8988T (cell line): ENCODE measurements around the gene SBK3.
"Not testable (repeated sequence)": the region's sequence is repeated elsewhere in the genome, so short reads cannot be mapped to it uniquely, and the experiment has no call there.

ENCODE experiments used
- DNase-seq: peaks from one replicate; pipeline ENCODE4 v3.0.0; 2011

SBK3 gene

DNA sequence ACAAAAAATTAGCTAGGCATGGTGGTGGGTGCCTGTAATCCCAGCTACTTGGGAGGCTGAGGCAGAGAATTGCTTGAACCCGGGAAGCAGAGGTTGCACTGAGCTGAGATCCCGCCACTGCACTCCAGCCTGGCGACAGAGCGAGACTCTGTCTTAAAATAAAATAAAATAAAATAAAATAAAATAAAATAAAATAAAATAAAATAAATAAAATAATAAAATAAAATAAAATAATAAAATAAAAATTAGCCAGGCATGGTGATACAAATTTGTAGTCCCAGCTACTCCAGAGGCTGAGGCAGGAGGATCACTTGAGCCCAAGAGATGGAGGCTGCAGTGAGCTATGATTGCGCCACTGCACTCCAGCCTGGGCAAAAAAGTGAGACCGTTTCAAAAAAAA lies 28.6 kb upstream of the SBK3 start:
- DNase-seq, result not testable (repeated sequence)

DNA sequence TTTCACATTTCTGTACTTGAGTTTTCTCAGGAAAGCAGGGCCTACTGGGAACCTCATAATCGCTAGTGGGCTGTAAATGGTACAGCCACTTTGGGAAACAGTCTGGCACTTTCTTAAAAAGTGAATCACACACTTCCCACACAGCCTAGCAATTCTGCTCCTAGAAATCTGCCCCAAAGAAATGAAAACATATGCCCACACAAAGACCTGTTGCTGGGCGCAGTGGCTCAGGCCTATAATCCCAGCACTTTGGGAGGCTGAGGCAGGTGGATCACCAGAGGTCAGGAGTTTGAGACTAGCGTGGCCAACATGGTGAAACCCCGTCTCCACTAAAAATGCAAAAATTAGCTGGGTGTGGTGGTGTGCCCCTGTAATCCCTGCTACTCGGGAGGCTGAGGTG lies 24.1 kb upstream of the SBK3 start:
- not testable (repeated sequence) for DNase-seq

DNA sequence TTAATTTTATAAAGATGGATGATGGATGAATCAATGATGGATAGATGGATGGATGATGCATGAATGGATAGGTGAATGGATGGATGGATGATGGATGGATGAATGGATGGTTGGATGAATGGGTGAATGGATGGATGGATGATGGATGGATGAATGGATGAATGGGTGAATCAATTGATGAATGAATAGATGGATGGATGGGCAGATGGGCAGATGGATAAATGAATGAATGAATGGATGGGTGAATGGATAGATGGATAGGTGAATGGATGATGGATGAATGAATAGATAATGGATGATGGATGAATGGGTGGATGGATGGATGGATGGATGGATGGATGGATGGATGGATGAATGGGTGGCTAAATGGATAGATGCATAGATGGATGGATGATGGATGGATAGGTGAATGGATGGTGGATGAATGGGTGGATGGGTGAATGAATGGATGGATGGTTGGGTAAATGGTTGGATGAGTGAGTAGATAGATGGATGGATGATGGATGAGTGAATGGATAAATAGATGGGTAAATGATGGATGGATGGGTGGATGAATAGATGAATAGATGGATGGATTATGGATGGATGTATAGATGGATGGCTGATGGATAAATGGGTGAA lies 22.5 kb upstream of the SBK3 start:
- no peak for DNase-seq

DNA sequence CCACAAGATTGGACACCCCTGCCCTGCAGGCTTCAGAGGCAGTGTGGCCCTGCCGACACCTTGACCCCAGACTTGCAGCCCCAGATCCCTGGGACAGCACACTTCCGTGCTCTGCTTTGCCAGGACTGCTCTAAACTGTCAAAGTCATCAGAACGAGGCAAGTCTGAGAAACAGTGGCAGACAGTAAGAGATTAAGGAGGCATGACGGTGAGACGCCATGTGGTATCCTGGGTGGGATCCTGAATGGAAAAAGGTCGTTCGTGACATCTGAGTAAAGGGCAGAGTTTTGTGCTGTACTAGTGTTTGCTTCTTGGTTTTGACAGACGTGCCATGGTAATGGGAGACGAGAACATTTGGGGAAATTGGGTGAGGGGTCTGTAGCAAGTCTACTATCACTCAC lies 21.5 kb upstream of the SBK3 start:
- DNase-seq, result no peak

DNA sequence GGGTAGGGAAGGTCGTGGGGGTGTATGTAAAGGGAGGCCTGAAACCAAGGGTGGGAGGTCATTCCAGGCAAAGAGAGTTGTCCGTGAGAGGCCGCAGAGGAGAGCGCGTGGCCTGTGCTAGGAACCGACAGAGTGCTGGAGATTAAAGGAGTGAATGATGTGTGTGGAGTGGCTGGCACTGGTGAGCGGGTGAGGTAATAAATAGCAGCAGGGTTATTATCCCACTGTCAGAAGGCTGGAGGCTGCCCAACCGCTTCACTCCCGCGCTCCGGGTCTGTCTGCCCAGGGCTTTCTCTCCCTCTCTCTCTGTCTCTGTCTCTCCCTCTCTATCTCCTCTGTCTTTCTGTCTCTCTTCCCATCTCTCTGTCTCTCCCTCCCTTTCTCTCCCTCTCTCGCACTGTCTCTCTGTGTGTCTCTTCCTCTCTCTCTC lies 17.9 kb upstream of the SBK3 start:
- no peak for DNase-seq

DNA sequence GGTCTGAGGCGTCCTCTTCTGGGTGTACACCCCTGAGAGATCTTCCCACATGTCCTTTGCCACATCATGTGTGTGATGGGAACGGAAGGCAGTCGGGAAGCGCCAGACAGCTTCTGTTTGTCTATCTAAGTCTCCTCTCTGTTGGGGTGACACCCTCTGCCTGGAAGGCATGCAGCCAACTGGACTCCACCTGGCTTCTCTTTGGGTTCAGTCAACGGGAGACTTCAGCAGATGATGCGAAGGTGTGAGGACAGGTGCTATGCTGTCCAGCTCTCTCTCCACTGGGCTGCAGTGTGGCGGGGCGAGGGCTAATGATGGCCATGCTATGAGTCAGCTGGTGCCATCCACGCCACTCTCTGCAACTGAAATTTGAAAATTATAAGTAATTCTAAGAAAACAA lies 14.3 kb upstream of the SBK3 start:
- no peak for DNase-seq

DNA sequence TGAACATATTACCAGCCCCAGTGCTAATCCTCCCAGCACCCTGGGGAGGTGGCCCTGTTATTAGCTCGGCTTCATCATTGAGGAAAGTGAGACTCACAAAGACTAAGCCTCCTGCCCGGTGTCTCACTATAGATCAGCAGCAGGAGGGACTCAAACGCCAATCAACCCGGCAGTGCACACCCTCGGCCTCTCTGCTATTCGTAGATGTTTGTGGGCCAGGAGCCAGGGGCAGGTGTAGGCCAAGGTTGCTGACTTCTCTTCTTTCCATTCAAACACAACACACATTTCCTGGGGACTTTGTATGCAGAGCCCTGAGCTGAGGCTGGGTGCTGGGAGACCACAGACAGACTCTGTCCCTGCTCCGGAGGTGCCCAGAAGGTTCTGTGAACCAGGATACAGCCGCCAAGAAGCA lies 9.4 kb upstream of the SBK3 start:
- no peak for DNase-seq

DNA sequence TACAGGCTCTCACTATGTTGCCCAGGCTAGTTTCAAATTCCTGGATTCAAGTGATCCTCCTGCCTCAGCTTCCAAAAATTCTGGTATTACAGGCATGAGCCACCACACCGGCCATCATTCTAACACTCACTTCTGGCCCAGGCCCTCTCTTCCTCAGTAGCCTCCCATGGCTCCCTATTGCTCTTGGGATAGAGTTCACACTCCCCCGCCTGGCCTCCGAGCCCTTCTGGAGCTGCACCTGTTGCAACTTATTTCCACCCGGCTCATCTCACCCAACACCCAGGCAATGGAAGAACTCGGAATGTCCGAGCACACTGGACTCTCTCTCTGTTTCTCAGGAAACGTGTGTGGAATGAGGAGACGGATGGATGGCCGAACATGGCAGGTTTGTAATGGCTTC lies 9.0 kb upstream of the SBK3 start:
- DNase-seq, result no peak

DNA sequence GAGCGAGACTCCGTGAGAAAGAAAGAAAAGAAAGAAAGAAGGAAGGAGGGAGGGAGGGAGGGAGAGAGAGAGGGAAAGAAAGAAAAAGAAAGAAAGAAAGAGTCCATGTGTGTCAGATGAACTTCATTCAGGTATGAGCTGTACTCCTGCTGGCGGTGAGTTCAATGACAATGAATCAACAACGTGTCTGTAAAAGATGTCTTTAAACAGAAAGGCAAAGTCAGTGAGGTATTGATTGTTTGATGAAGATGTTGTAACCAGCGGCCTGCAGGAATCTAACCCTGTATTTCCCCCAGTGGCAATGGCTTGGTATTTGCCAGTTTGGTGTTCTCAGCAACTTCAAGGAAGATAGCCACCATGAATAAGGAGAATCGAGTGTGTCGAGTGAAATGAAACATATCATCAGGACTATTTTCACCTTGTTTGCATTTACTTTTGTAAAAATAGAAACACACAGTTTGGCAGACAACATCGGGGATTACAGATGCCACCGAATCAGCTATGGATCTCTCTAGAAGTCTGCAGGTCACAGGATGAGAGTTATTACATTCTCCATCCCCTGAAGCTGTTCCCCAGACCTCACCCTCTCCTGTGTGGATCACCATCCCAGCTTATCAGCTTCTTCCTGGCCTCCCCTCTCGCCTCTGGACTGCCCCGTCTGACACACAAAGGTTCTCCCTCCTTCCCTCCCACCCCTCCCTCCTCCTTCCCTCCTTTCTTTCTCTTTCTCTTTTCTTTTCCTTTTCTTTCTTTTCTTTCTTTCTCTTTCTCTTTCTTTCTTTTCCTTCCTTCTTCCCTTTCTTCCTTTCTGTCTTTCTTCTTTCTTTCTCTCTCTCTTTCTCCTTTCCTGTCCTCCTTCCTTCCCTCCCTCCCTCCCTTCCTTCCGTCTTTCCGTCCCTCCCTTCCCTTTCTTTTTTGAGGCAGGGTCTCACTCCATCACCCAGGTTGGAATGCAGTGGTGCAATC lies 8.2 kb upstream of the SBK3 start:
- DNase-seq, result no peak

DNA sequence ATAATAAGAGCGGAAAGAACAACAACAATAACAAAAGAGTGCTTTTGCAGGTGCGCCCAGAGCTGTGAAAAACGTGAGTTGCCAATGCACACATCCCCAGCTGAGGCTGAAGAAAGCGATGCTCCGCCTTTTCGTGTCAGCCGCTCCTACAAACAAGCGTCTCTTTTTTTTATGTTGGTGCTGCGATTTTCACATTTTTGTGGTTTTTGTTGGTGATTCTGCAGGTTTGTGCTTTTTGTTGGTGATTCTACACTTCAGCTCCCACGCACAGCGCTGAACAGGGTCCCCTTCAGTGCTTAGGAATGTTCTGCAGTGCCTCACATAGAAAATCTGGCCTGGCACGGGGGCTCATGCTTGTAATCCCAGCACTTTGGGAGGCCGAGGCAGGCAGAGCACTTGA lies 7.3 kb upstream of the SBK3 start:
- DNase-seq, result no peak

DNA sequence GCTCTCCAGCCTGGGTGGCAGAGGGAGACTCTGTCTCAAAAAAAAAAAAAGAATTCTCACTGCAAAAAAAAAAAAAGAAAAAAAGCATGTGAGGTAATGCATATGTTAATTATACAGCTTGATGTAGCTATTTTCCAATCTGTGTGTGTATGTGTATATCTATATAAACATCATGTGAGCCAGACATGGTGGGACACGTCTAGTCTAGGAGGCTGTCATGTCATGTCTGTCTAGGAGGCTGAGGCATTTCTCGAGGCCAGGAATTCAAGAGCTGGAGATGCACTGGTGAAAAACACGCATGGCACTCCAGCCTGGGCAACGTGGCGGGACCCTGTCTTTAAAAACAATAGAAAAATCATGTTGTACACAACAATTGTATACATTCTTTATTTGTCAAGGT lies 6.9 kb upstream of the SBK3 start:
- DNase-seq, result no peak

DNA sequence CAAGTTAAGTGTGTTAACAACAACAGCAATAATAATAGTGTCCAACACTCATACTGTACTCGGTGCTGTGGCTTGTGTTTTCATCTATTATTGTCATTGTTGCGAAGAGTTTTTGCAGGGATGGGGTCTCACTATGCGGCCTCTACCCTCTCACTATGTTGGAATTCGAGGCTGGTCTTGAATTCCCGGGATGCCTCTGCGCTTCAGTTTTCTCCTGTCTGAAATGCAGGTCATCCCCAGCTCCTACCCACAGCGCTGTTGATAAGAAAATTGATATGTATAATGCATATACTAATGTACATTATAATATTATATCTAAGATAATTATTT lies 4.9 kb upstream of the SBK3 start:
- no peak for DNase-seq

DNA sequence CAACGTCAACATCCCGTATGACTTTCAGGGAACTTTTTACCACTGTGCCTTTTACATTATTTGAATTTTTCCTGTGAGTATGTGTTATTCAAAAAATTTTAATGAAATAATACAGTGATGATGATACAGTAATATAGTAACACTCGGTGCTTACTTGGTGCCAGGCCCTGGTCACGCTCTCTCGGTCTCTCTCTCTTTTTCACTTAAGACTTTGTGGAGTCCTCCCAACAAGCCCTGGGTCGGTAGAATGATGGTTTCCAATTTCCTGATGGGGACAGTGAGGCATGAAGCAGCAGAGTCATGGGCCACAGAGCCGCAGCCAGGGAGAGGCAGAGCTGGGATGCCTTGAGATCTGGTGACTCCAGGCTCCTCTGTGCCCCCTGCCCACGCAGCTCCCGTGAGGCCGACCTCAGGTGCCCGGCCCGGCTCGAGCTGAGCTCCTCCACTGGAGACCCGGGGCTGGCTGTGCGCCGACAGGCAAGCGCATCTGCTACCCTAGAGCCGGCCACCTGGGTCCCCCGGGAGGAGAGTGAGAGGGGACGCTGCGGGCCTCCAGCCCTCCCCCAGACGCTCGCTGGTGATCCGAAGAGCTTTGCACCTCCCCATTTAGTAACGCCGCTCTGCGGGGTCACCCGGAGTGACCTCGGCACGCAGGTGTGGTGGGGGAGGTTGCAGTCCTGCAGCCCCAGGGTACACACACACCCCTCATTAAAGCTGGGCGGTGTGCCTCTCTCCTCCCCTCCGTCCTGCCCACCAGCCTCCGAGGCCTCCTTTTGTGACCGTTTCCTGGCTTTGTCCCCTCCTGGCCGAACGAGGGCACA lies 4.4 kb upstream of the SBK3 start:
- DNase-seq, result no peak

DNA sequence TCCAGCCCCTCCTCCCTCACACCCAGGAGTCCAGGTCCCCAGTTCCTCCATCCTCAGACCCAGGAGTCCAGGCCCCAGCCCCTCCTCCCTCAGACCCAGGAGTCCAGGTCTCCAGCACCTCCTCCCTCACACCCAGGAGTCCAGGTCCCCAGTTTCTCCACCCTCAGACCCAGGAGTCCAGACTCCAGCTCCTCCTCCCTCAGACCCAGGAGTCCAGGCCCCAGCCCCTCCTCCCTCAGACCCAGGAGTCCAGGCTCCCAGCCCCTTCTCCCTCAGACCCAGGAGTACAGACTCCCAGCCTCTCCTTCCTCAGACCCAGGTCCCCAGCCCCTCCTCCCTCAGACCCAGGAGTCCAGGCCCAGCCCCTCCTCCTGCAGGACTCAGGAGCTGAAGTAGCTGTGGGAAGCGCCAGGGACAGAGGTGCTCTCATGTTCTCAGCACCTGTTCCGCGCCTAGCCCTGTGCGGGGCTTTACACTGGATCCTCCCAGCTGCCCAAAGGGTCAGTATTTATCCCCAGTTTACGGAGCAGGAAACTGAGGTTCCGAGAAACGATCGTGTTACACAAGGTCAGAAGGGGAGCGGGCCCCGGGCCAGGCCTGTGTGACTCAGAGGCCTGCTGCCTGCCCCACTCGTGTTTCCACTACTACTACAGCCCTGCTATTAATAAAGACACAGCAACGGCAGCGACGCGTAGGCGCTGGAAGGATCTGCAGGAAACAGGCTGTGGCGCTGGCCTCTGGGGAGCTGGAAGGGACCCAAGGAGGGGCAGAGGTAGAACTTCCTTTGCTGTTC lies 1.7 kb upstream of the SBK3 start:
- DNase-seq, result no peak

DNA sequence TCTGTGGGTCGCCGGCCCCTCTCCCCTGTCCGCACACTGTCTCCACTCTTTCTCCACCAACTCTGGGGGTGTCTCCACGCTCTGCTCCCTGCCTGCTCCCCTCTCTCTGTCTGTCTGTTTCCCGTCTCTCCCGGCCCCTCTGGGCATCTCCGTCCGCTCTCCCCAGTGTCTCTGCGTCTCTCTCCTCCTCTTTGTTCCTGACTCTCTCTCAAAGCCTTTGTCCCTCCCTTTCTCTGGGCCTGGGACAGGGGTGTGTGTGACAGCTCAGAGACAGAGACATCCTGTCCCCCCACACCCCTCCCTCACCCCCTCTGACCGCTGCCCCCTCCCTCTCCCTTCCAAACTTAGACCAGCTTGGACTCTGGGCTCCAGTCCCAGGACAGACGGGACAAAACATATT lies 668 bp upstream of the SBK3 start:
- DNase-seq, result no peak

DNA sequence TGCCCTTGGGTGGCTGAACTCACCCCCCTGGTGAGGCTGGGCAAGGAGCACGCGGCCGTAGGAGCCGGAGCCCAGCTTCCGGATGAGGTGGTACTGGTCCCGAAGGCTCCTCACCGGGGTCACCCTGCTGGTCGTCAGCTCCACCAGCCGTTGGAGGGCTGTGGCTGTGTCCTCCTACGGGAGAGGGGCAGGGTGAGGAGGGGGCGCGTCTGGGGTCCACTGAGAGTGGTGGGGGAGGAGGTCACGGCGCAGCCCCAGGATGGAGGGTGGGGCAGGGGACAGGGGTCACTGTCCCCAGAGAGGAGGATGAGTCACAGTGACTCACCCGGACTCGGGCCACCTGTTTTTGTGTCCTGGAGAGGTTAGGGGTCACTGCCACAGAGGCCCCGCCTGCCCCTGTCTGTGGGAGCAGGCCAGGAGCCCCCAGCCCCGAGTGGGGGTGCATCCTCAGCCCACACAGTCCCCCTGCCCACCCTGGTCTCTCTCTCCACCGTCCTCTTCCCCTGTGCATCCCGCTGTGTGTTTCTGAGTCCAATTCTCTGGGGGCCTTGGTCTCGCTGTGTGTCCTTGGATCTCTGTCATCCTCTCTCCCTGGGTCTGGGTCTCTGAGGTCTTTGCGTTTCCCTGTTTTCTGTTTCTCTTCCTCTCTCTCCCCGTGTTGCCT lies 435 bp downstream of the SBK3 start:
- no peak for DNase-seq

DNA sequence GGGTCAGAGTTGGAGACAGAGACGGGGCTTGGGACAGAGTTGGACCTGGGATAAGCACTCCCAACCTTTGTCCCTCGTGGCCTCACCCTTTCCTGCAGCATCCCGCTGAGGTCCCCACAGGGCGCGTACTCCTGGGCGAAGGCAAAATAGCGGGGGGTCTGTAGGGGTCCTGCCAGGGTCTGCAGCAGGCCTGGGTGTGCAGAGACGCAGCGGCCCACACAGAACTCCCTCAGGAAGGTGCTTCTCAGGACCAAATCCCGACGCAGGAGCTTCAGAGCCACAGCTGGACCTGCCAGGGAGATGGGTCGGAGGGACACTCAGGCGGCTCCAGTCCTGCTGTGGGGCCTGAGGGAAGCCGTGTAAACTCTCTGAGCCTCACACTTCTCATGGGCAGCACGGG lies 1.3 kb downstream of the SBK3 start:
- DNase-seq, result no peak

DNA sequence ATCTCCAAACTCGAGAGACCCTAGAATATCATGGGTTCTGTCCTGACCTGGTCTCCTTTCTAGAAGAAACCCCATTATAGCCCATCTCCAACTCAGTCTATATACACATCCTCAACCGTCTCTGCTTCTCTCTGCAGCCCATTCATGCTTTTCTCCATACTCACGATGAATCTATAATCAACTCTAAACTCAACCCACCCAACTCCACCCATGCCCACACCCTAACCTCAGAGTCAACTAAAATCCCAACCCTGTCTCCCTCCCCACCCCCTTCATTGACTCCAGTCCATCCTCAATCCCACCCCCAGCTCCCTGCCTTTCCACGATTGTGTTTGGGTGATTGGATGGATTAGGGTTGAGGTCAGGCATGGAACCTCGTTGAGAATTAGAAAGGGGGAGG lies 1.8 kb downstream of the SBK3 start:
- DNase-seq, result no peak

DNA sequence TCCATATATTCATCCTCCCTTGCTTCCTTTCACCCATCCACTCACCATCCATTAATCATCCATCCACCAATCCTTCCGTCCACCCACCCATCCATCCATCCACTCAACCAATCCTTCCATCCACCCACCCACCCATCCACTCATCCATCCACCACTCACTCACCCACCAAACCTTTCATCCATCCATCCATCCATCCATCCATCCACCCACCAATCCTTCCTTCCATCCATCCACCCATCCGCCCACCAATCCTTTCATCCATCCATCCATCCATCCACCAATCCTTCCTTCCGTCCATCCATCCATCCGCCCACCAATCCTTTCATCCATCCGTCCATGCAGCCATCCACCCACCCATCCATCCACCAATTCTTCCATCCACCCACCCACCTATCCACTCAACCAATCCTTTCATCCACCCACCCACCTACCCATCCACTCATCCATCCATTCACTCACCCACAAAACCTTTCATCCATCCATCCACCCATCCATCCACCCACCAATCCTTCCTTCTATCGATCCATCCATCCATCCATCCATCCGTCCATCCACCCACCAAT lies 3.0 kb downstream of the SBK3 start:
- DNase-seq, result no peak

DNA sequence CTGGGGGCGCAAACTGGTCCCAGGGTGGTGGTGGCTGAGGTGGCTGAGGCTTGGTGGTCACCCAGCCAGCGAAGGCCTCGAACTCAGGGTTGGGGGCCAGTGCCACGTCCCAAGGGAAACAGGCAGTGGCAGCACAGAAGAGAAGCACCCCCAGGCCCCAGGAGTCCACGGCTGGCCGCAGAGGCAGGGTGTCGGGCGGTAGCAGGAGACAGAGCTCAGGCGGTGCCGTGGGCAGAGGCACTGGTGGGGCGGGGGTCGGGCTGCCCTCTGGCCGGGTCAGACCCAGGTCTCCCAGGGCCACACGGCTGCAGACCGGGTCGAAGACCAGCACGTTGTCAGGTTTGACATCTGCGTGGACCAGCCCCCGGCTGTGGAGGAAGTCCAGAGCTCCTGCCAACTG lies 4.3 kb downstream of the SBK3 start:
- no peak for DNase-seq

DNA sequence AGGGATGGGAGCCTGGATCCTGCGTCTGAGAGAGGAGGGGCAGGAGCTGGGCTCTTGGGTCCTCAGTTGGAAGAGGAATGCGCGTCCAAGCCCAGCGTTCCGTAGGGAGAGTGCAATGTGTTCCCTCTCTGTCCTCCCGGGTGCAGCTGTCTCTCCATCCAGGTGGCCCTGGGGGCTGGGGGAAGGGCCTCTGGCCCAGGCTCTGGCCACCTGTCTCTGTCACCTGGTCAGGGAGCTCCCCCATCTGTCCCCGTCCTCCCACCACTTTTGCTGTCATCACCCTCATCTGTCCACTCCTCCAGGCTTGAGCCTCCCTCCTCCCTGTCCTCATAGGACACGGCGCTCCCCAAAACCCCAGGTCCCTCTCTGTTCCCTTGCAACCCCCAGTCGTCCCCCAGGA lies 4.7 kb downstream of the SBK3 start:
- no peak for DNase-seq
